Kidney (tissue), 14 donors: ENCODE measurements around the gene IRAK2. TPM values are rescaled to one million over a fixed set of nuclear protein-coding genes. Genes with fewer than 3 reads are reported as not detected.
"Not testable (repeated sequence)": the region's sequence is repeated elsewhere in the genome, so short reads cannot be mapped to it uniquely, and the experiment has no call there.

Experiments
- DNase-seq, 5 donors: peaks; one replicate each; pipeline ENCODE4 v3.0.0-alpha.2; 2013 to 2020
- FAIRE-seq: peaks from 2 replicates; lab custom pipeline; 2012; peaks lifted over from hg19 to GRCh38; lab: Jason Lieb, UNC
- H3K27ac ChIP-seq, 2 donors: one replicate each; pipeline ENCODE4 v1.7.0; 2013; ENCODE audit warnings: low read depth in 2 of 2, low read length in 2 of 2, inconsistent platforms in 1 of 2
- H3K27me3 ChIP-seq: one replicate; pipeline ENCODE4 v1.7.1; 2013; ENCODE audit warnings: low read length, inconsistent platforms; ENCODE audit not compliant: control insufficient read depth, insufficient read depth
- H3K36me3 ChIP-seq, 3 donors: one replicate each; pipeline versions ENCODE4 v1.7.0 to v1.7.1; 2013; ENCODE audit warnings: low read length in 3 of 3, control low read depth in 1 of 3, inconsistent platforms in 1 of 3; ENCODE audit not compliant: insufficient read depth in 3 of 3, control insufficient read depth in 2 of 3
- H3K4me1 ChIP-seq, 3 donors: one replicate each; pipeline versions ENCODE4 v1.7.0 to v1.7.1; 2013; ENCODE audit warnings: low read length in 3 of 3, inconsistent platforms in 1 of 3, low read depth in 1 of 3; ENCODE audit not compliant: control insufficient read depth in 2 of 3, insufficient read depth in 2 of 3
- H3K4me3 ChIP-seq, 3 donors: one replicate each; pipeline versions ENCODE4 v1.7.0 to v1.8.1; 2013; ENCODE audit warnings: low read length in 3 of 3, control low read depth in 1 of 3, inconsistent platforms in 1 of 3
- H3K9ac ChIP-seq, 3 donors: one replicate each; pipeline versions ENCODE4 v1.7.0 to v1.7.1; 2013; ENCODE audit warnings: low read length in 3 of 3, control low read depth in 1 of 3, inconsistent platforms in 1 of 3
- H3K9me3 ChIP-seq, 3 donors: one replicate each; pipeline versions ENCODE4 v1.7.0 to v1.7.1; 2013; ENCODE audit warnings: low read length in 3 of 3, control low read depth in 1 of 3, inconsistent platforms in 1 of 3; ENCODE audit not compliant: control insufficient read depth in 2 of 3, insufficient read depth in 1 of 3
- intact Hi-C: fragments of 100-400 bp; cut with DNase I; formaldehyde crosslinking; loops from one replicate; pipeline ENCODE4 v1.11.1; 2022
- polyA plus RNA-seq: library from polyadenylated mRNA; stranded (reverse); fragments of 350-450 nt; fragmentation: Illumina TruSeq; extraction: RNeasy Lipid Tissue Mini Kit (QIAGEN cat#74804); gene quantifications from one replicate; pipeline ENCODE4 v1.2.3, GENCODE V29; 2014; ENCODE audit warnings: low read depth, low replicate concordance; ENCODE audit not compliant: insufficient read depth
- total RNA-seq: library from RNA; stranded (reverse); fragmentation: NEBNext Ultra II Directional; extraction: Animal tissue kit (Norgen Biotek cat#: 25700); gene quantifications from one replicate; pipeline ENCODE4 v1.2.1, GENCODE V29; 2021
- TF ChIP-seq, protein P1 (sequence below): IDR thresholded peaks from 3 replicates; pipeline ENCODE4 v1.5.1; 2012; ENCODE audit warnings: mild to moderate bottlenecking, moderate library complexity, borderline replicate concordance; ENCODE audit not compliant: insufficient read depth; ENCODE audit errors: extremely low read depth
- donor health status: control.
- donor health status: control.
- donor health status: control.
- donor health status: control.
- donor health status: control.
- donor health status: DM: yes; HTN: yes; CAD: no.
- donor health status: Normal renal cell carcinoma (clear cell type).

The IRAK2 gene
- total and polyA plus RNA-seq, 2 donors from 2014 or later, result 1.2 to 8.9 TPM

- Histone ChIP-seq H3K4me3 (no peak overlapping the region), H3K4me1 (no peaks in the 10 kb centered on the region), H3K27me3 (no peaks in the 10 kb centered on the region), H3K9ac (no peak overlapping the region), H3K9me3 (peaks cover 0 to 4% (median 0%) of the 10 kb centered on the region in 3 donors), H3K36me3 (no peaks in the 10 kb centered on the region), H3K27ac (peak overlapping the region in 1 of 2 donors; percentile 50)
- TF ChIP-seq, protein P1, sequence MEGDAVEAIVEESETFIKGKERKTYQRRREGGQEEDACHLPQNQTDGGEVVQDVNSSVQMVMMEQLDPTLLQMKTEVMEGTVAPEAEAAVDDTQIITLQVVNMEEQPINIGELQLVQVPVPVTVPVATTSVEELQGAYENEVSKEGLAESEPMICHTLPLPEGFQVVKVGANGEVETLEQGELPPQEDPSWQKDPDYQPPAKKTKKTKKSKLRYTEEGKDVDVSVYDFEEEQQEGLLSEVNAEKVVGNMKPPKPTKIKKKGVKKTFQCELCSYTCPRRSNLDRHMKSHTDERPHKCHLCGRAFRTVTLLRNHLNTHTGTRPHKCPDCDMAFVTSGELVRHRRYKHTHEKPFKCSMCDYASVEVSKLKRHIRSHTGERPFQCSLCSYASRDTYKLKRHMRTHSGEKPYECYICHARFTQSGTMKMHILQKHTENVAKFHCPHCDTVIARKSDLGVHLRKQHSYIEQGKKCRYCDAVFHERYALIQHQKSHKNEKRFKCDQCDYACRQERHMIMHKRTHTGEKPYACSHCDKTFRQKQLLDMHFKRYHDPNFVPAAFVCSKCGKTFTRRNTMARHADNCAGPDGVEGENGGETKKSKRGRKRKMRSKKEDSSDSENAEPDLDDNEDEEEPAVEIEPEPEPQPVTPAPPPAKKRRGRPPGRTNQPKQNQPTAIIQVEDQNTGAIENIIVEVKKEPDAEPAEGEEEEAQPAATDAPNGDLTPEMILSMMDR, result no peak
- FAIRE-seq (no peak), DNase-seq (peak in 1 of 5 donors; percentile 7)
- intact Hi-C loops, result no loop called here
These were observed 8.6 kb downstream of the IRAK2 start for GRCh38 chr3:10173095-10173925.

- Histone ChIP-seq H3K27me3 (no peaks in the 10 kb centered on the region), H3K27ac (no peak overlapping the region), H3K4me1 (no peaks in the 10 kb centered on the region), H3K9ac (no peak overlapping the region), H3K9me3 (no peaks in the 10 kb centered on the region), H3K36me3 (no peaks in the 10 kb centered on the region), H3K4me3 (no peak overlapping the region)
- DNase-seq, result peak in 2 of 5 donors; percentile 27 to 88
- no peak for FAIRE-seq
- TF ChIP-seq, protein P1, result no peak
- intact Hi-C loops, result no loop called here
These were observed 9.3 kb downstream of the IRAK2 start for GRCh38 chr3:10173926-10174435.

DNA sequence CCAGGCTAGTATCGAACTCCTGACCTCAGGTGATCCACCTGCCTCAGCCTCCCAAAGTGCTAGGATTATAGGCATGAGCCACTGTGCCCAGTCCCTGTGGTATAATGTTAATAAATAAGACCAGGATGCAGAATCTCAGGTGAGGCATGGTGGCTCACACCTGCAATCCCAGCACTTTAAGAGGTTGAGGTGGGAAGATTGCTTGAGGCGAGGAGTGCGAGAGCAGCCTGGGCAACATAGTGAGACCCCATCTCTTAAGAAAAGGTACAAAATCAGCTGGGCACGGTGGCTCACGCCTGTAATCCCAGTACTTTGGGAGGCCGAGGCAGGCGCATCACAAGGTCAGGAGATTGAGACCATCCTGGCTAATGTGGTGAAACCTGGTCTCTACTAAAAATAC lies 10.6 kb downstream of the IRAK2 start:
- H3K27me3 ChIP-seq, H3K9ac ChIP-seq, H3K9me3 ChIP-seq, H3K36me3 ChIP-seq, H3K4me3 ChIP-seq, H3K4me1 ChIP-seq, H3K27ac ChIP-seq, intact Hi-C loops, FAIRE-seq: not testable (repeated sequence)
- DNase-seq, result peak in 1 of 5 donors; percentile 45

- H3K4me3 ChIP-seq, H3K27me3 ChIP-seq, intact Hi-C loops, H3K9me3 ChIP-seq, H3K27ac ChIP-seq, H3K36me3 ChIP-seq, DNase-seq, H3K9ac ChIP-seq, H3K4me1 ChIP-seq, FAIRE-seq: not testable (repeated sequence)
These were observed 11.4 kb downstream of the IRAK2 start for GRCh38 chr3:10176150-10176549.
